HG02588 (cell line): ENCODE measurements around the gene UBB.

ENCODE experiments used
- ATAC-seq: cut with Tn5 transposase; IDR thresholded peaks from one replicate; pipeline ENCODE4 v1.9.1; 2021; ENCODE audit warnings: mild to moderate bottlenecking, moderate library complexity; ENCODE audit not compliant: unreplicated experiment

Gene UBB

GRCh38 chr17:16417896-16418684 is 37.2 kb downstream of the UBB start:
- no peak for ATAC-seq

- ATAC-seq = no peak
Observed at GRCh38 chr17:16418685-16419068, 37.8 kb downstream of the UBB start.

- peak; percentile 37 for ATAC-seq
Observed at GRCh38 chr17:16419074-16419928, 38.4 kb downstream of the UBB start.

DNA sequence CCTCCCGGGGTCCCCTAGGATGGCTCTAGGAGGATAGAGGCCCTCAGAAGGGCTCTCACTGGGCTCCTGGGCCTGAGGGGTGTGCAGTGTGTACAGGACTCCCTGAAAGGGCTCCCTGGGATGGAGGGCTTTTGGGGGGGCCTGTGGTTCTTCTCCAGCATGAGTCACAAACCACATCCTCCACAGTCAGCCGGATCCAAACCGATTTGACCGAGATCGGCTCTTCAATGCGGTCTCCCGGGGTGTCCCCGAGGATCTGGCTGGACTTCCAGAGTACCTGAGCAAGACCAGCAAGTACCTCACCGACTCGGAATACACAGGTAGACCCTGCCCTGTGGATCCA is 39.0 kb downstream of the UBB start:
- ATAC-seq = no peak

GRCh38 chr17:16422416-16422815 is 41.5 kb downstream of the UBB start:
- ATAC-seq = no peak

- ATAC-seq = no peak
Observed at GRCh38 chr17:16423226-16423872, 42.5 kb downstream of the UBB start.

DNA sequence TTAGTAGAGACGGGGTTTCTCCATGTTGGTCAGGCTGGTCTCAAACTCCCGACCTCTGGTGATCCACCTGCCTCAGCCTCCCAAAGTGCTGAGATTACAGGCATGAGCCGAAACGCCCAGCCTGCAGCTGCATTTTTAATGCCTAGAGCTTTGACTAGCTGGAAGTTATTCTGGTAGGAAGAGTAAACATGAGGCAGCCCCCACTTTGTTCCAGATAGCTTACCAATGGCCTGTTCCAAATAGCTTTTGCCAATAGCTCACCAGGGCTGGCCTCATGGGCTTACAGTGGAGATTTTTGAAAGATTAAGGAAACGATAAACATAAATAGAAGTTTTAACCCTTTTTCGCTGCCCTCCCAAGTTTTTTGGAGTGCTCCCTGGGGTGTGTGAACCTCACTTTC is 44.3 kb downstream of the UBB start:
- ATAC-seq = no peak

DNA sequence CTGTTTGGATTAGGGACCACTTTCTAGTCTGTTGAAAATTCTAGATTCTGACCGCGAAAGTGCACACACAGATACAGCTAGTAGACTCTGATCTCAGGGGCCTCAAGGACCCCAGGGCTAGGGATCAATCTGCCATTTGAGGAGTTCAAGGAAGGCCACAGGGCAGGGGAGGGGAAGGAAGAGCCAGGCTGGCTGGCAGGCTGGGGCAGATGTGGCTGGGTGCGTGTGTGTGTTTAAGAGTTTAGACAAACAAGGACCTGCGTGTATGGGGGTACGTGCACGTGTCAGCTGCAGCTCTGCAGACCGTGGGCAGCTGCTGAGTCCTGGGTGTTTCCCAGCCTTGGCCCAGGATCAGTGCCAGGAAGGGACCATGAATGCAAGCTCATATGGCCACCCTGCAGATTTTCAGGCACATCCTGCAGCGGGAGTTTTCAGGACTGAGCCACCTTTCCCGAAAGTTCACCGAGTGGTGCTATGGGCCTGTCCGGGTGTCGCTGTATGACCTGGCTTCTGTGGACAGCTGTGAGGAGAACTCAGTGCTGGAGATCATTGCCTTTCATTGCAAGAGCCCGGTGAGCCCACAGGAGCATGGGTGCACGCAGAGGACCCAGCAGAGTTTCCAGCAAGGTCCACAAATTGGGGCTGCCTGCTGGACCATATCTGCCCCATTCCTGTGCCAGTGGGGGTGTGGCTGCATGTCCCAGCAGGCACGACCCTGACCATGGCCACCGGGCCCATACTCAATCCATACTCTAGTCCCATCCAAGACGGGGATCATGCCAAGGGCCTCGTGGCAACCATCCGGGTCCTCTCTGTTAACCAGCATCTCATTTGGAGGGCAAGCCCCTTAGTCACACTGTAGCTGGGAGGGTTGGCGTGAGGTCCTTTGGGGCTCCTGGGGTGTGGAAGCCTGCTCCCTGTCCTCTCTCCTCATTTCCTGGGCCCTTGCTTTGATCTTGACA is 45.1 kb downstream of the UBB start:
- ATAC-seq = no peak

DNA sequence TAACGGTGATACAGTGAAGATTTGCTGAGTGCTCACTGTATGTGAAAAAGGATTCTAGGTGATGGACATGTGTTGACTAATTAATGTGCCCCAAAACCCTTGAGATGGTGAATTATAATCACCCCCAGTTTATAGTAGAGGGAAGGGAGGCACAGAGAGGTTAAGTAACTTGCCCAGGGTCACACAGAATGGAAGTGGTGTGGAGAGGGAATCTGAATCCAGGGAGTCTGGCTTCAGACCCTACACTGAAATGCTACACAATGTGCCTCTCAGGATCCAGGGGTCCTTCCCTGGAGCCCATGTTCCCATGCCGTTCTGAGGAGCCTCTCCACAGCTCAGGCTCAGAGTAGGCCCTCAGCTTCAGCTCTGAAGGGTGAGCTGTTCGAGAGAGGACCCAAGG is 46.1 kb downstream of the UBB start:
- no peak for ATAC-seq

- no peak for ATAC-seq
Observed at GRCh38 chr17:16428098-16428882, 47.4 kb downstream of the UBB start.

- no peak for ATAC-seq
Observed at GRCh38 chr17:16429083-16429482, 48.2 kb downstream of the UBB start.

GRCh38 chr17:16430650-16431049 is 49.8 kb downstream of the UBB start:
- ATAC-seq = no peak

GRCh38 chr17:16432017-16432416 is 51.1 kb downstream of the UBB start:
- no peak for ATAC-seq
